Measurements from ENCODE around the gene SLC7A1.

DNA sequence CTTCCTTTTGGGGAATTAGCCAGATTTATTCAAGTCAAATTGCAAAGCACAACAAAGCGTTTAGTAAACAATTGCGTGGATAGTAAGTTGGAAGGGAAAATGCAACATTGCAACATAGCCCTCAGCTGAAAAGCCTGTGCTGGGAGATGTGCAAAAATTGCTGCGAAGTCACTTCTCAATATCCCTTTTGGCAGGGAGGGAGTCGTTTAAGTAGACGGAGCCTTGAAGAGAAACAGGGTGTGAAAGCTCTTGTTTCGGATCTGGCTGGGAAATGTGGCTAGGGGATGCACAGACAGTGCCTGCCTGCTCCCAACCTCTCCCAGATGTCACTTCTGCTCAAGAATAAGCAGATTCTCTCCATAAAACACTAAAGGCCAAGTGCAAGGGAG is 56.8 kb downstream of the SLC7A1 start:
- TF ChIP-seq, protein P1, sequence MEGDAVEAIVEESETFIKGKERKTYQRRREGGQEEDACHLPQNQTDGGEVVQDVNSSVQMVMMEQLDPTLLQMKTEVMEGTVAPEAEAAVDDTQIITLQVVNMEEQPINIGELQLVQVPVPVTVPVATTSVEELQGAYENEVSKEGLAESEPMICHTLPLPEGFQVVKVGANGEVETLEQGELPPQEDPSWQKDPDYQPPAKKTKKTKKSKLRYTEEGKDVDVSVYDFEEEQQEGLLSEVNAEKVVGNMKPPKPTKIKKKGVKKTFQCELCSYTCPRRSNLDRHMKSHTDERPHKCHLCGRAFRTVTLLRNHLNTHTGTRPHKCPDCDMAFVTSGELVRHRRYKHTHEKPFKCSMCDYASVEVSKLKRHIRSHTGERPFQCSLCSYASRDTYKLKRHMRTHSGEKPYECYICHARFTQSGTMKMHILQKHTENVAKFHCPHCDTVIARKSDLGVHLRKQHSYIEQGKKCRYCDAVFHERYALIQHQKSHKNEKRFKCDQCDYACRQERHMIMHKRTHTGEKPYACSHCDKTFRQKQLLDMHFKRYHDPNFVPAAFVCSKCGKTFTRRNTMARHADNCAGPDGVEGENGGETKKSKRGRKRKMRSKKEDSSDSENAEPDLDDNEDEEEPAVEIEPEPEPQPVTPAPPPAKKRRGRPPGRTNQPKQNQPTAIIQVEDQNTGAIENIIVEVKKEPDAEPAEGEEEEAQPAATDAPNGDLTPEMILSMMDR (CRISPR knock-in tag; IDR thresholded peaks at IDR 0.05): no peak
- TF ChIP-seq ZNF660 (CRISPR knock-in tag; IDR thresholded peaks at IDR 0.05; ENCODE audit: borderline replicate concordance, low read depth) (no peak), SIN3A (IDR thresholded peaks at IDR 0.05; ENCODE audit: borderline replicate concordance, low read depth, low read length) (no peak), EP300 (IDR thresholded peaks at IDR 0.05; ENCODE audit: low read depth in 2 of 2, low read length in 2 of 2) (no peak), EP300 (CRISPR knock-in tag; IDR thresholded peaks at IDR 0.05; ENCODE audit: borderline replicate concordance) (no peak), SMAD3 (CRISPR knock-in tag; IDR thresholded peaks at IDR 0.05) (no peak), NCOA1 (CRISPR knock-in tag; IDR thresholded peaks at IDR 0.05) (no peak), SUZ12 (IDR thresholded peaks at IDR 0.05; ENCODE audit: low read depth, low read length) (no peak), KLF13 (CRISPR knock-in tag; IDR thresholded peaks at IDR 0.05) (no peak), ZNF672 (CRISPR knock-in tag; IDR thresholded peaks at IDR 0.05) (no peak), ELF4 (CRISPR knock-in tag; IDR thresholded peaks at IDR 0.05; ENCODE audit: borderline replicate concordance) (no peak)
- TF ChIP-seq, protein P2, sequence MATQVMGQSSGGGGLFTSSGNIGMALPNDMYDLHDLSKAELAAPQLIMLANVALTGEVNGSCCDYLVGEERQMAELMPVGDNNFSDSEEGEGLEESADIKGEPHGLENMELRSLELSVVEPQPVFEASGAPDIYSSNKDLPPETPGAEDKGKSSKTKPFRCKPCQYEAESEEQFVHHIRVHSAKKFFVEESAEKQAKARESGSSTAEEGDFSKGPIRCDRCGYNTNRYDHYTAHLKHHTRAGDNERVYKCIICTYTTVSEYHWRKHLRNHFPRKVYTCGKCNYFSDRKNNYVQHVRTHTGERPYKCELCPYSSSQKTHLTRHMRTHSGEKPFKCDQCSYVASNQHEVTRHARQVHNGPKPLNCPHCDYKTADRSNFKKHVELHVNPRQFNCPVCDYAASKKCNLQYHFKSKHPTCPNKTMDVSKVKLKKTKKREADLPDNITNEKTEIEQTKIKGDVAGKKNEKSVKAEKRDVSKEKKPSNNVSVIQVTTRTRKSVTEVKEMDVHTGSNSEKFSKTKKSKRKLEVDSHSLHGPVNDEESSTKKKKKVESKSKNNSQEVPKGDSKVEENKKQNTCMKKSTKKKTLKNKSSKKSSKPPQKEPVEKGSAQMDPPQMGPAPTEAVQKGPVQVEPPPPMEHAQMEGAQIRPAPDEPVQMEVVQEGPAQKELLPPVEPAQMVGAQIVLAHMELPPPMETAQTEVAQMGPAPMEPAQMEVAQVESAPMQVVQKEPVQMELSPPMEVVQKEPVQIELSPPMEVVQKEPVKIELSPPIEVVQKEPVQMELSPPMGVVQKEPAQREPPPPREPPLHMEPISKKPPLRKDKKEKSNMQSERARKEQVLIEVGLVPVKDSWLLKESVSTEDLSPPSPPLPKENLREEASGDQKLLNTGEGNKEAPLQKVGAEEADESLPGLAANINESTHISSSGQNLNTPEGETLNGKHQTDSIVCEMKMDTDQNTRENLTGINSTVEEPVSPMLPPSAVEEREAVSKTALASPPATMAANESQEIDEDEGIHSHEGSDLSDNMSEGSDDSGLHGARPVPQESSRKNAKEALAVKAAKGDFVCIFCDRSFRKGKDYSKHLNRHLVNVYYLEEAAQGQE (IDR thresholded peaks at IDR 0.05; ENCODE audit: borderline replicate concordance in 1 of 2, low read depth in 1 of 2, low read length in 2 of 2): no peak
- TF ChIP-seq, protein P3, sequence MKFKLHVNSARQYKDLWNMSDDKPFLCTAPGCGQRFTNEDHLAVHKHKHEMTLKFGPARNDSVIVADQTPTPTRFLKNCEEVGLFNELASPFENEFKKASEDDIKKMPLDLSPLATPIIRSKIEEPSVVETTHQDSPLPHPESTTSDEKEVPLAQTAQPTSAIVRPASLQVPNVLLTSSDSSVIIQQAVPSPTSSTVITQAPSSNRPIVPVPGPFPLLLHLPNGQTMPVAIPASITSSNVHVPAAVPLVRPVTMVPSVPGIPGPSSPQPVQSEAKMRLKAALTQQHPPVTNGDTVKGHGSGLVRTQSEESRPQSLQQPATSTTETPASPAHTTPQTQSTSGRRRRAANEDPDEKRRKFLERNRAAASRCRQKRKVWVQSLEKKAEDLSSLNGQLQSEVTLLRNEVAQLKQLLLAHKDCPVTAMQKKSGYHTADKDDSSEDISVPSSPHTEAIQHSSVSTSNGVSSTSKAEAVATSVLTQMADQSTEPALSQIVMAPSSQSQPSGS (CRISPR knock-in tag; IDR thresholded peaks at IDR 0.05): no peak
